ENCODE data around the gene SYT1. TPM values are rescaled to one million over a fixed set of nuclear protein-coding genes. Genes with fewer than 3 reads are reported as not detected.

SYT1 gene
- total RNA-seq = 10 to 100 TPM in 1 of 3 donors, 1 to 10 TPM in 2; 1.4 to 11.8 (median 2.0) TPM
- long read RNA-seq, donor 1, full-length matches to known transcripts = 3 of 5 reads
- long read RNA-seq, donor 1, partial matches to known transcripts = 2 of 5 reads
- long read RNA-seq, donor 1, other reads (novel, unspliced or antisense) = 0 of 5 reads
- long read RNA-seq, donor 2, full-length matches to known transcripts = 1 of 3 reads
- long read RNA-seq, donor 2, partial matches to known transcripts = 2 of 3 reads
- long read RNA-seq, donor 2, other reads (novel, unspliced or antisense) = 0 of 3 reads

DNA sequence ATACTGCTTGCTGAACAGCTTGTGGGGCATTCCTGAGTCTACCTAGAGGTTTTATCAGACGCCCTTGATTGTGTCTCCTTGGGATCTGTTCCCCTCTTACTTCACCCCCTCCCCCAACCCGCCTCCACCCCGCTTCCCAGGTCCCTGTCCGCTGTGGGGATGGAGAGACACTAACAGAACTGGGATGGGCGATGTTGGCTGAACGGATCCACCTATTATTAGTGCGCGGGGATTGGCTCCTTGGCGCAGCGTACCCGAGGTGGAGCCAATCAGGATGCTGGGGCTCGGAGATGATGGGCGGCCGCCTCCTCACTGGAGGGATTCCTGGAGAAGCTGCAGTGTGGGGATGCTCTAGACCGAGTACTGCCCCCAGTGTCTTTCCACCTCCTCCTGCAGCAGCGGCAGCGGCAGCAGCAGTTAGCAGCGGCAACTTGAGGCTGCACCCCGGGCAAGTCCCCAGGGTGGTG lies at the start of gene SYT1:
Gene SYT1, plus strand, starts transcription at position 372 of the 467 bp plus-strand sequence.
- Histone ChIP-seq H3K4me1 (ENCODE audit: low read depth) (peaks cover 5% of the 10 kb centered on the region), H3K36me3 (ENCODE audit: low read depth) (no peaks in the 10 kb centered on the region), H3K4me3 (no peak within 1 kb of the TSS), H3K9me3 (no peaks in the 10 kb centered on the region)
- DNase-seq (peak; percentile 25 to 49 (median 36)), ATAC-seq (peak; percentile 60)
- intact Hi-C loops (cut with DNase I, micrococcal nuclease) = no loop called here
- TF ChIP-seq, protein P1, sequence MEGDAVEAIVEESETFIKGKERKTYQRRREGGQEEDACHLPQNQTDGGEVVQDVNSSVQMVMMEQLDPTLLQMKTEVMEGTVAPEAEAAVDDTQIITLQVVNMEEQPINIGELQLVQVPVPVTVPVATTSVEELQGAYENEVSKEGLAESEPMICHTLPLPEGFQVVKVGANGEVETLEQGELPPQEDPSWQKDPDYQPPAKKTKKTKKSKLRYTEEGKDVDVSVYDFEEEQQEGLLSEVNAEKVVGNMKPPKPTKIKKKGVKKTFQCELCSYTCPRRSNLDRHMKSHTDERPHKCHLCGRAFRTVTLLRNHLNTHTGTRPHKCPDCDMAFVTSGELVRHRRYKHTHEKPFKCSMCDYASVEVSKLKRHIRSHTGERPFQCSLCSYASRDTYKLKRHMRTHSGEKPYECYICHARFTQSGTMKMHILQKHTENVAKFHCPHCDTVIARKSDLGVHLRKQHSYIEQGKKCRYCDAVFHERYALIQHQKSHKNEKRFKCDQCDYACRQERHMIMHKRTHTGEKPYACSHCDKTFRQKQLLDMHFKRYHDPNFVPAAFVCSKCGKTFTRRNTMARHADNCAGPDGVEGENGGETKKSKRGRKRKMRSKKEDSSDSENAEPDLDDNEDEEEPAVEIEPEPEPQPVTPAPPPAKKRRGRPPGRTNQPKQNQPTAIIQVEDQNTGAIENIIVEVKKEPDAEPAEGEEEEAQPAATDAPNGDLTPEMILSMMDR (IDR thresholded peaks at IDR 0.05) = no peak

GRCh38 chr12:78818487-78818886 lies 46.1 kb upstream of the SYT1 start:
- no peak overlapping the region for H3K4me3 ChIP-seq
- ATAC-seq (peak; percentile 26), DNase-seq (peak in 1 of 3 donors; percentile 20)
- TF ChIP-seq, protein P1 (IDR thresholded peaks at IDR 0.05) = no peak
- H3K4me1 ChIP-seq (ENCODE audit: low read depth) = no peaks in the 10 kb centered on the region
- intact Hi-C loops (cut with DNase I, micrococcal nuclease) = no loop called here
- no peaks in the 10 kb centered on the region for H3K36me3 ChIP-seq (ENCODE audit: low read depth)
- no peaks in the 10 kb centered on the region for H3K9me3 ChIP-seq

- Histone ChIP-seq H3K9me3 (no peaks in the 10 kb centered on the region), H3K4me1 (ENCODE audit: low read depth) (no peaks in the 10 kb centered on the region), H3K36me3 (ENCODE audit: low read depth) (no peaks in the 10 kb centered on the region), H3K4me3 (no peak overlapping the region)
- DNase-seq (no peak), ATAC-seq (no peak)
- intact Hi-C loops (cut with DNase I, micrococcal nuclease) = no loop called here
- TF ChIP-seq, protein P1 (IDR thresholded peaks at IDR 0.05) = no peak
These were observed 43.6 kb upstream of the SYT1 start for GRCh38 chr12:78820946-78821345.

DNA sequence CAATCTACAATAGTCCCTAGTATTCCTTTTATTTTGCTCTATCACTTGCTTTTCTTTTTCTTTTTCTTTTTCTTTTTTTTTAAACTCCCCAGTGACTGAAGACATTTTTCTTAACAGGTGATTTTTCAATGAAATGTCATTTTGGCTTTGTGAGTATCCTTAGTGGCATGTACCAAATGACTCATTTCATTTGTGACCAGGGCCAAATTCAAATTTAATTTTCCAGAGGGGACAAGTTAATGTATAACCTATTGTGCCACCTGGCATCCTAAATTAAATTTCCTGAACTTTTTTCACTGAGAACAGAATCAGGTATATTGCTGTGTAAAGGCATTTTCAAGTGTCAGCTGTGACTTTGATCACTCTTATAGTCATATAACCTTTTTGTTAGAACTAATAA lies 39.7 kb upstream of the SYT1 start:
- H3K4me3 ChIP-seq = no peak overlapping the region
- H3K36me3 ChIP-seq (ENCODE audit: low read depth) = no peaks in the 10 kb centered on the region
- intact Hi-C loops (cut with DNase I, micrococcal nuclease) = no loop called here
- no peaks in the 10 kb centered on the region for H3K9me3 ChIP-seq
- ATAC-seq (no peak), DNase-seq (no peak)
- TF ChIP-seq, protein P1 (IDR thresholded peaks at IDR 0.05) = no peak
- no peaks in the 10 kb centered on the region for H3K4me1 ChIP-seq (ENCODE audit: low read depth)

- no peak for DNase-seq
- ATAC-seq = no peak
- no peaks in the 10 kb centered on the region for H3K9me3 ChIP-seq
- no peaks in the 10 kb centered on the region for H3K4me1 ChIP-seq (ENCODE audit: low read depth)
- intact Hi-C loops (cut with DNase I, micrococcal nuclease) = no loop called here
- TF ChIP-seq, protein P1 (IDR thresholded peaks at IDR 0.05) = no peak
- no peaks in the 10 kb centered on the region for H3K36me3 ChIP-seq (ENCODE audit: low read depth)
- no peak overlapping the region for H3K4me3 ChIP-seq
These were observed 34.9 kb upstream of the SYT1 start for GRCh38 chr12:78829690-78830089.
